RKO (cell line): Measurements from ENCODE around the gene GDF15.
"Not testable (repeated sequence)": the region's sequence is repeated elsewhere in the genome, so short reads cannot be mapped to it uniquely, and the experiment has no call there.

Experiments used
- DNase-seq: peaks from one replicate; pipeline ENCODE4 v3.0.0-alpha.2; 2016; ENCODE audit warnings: low spot score

GDF15 gene

DNA sequence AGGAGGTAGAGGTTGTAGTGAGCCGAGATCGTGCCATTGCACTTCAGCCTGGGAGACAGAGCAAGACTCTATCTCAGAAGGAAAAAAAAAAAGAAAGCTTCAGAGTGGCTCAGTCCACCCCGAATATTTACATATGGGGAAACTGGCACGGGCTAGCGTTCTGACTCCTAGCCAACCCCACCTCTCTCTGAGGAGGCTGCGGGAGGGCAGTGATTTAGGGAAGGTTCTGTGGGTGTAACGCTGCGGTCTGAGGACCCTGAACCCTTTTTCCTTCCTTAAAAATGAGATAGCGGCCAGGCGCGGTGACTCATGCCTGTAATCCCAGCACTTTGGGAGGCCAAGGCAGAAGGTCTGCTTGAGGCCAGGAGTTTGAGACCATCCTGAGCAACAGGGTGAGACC lies 6.5 kb downstream of the GDF15 start:
- no peak for DNase-seq

DNA sequence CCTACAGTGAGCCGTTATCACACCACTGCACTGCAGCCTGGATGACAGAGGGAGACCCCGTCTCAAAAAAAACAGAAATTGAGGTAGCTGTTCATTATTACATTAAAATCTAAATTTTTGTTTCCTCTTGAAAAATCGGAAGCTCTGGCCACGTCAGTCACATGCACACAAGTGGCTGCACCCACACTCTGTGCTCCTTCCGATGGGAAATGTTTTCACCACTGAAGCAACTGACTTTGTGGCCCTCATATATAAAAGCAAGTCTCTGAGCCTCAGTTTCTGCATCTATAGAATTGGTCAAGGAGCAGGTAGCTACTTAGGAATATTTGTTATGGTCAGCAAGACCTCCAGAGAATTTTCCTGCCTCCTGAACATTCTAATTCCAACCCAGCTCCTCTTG lies 7.0 kb downstream of the GDF15 start:
- DNase-seq = no peak

DNA sequence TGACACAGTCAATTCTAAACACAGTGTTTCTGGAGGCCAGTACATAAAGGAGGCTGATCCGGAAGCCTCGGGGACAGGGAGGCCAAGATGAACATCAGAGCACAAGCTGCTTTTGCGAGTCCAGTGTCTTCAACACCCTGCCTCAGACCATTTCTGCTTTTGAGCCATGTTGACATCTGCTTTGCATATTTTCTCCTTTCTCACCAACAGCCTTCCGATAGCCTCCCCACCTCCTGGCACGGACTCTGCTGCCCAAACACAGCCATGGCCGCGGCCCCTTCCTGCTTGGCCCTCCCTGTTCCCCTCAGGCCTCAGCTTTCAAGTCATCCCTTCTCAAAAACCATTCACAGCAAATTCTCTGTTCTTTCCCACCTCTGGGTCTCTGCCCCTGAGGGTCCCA lies 7.9 kb downstream of the GDF15 start:
- DNase-seq = no peak

DNA sequence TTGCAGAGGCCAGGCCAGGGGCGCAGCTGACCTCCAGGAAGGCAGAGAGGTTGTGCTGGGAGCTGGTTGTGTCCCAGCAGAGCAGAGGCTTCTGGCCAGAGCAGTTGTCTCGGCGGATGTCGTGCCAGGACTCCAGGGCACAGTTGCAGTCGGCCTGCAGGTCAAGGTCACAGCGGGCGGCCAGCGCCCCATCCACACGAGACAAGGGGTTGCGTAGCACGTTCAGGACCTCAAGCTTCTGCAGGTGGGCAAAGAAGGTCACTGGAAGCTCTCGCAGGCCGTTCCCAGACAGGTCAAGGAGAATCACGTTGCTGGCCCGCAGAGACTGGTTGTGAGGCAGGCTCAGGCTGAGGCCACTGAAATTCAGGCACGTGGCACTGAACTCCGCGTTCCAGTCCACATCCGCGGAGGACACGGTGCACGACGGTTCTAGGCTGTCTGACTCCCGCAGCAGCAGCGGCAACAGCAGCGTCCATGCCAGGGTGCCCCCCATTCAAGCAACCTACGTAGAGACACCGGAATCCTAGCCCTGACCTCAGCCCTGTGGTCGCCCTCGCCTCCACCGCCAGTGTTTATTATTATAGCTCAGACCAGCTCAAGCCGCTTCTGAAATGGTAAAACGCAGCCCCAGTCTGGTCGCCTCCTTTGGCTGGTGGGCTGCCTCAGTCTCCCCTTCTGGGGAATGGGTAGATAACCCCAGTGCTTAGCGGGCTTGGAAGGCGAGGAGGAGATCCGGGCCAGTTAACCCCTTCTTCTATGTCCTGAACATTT lies 10.7 kb downstream of the GDF15 start:
- no peak for DNase-seq

DNA sequence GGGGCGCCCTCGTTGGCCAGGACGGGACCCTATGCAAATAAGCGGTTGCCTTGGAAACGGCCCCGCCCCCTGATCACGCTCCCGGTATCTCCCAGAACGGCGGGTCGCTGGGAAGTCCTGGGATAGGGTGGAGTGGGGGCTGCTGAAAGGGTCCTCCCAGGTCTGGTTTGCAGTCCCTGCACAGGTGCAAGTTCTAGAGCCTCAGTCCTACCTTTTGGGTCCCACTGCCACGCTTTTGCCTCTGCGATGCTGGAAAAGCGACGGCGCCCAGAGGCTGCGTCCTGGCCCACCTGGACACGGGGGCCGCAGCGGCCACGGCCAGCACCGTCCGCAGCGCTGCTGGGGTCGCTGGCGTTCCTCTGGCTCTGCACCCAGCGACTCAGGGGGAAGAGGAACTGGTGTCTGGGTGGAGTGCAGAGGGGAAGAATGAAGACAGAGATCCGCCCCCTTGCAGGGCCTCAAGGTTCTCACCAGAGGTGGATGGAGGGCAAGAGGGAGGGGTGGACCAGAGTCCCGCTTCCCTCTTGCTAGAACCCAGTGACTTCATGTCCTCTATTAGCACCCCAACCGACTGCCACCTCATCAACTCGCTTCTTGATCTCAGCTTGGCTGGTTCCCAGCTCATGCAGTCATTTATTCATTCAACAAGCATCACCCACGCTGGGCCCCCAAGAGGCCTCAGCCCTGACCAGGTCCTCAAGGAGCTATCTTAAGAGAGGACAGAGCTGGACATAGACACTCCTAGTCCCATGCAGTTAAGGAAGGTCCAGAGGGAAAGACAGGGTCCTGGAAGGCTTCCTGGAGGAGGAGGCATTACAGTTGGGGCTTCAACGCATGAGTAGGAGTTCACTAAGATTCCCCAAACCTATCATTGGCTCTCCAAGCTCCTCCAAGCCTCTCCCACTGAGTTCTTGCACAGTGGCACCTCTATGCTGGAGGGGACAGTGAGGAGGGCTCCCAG lies 11.6 kb downstream of the GDF15 start, which contains the start of gene LRRC25:
Gene LRRC25, minus strand, starts transcription at position 381 of the 961 bp plus-strand sequence. CDS start 659 bp downstream, outside the sequence.
- peak; percentile 45 for DNase-seq

DNA sequence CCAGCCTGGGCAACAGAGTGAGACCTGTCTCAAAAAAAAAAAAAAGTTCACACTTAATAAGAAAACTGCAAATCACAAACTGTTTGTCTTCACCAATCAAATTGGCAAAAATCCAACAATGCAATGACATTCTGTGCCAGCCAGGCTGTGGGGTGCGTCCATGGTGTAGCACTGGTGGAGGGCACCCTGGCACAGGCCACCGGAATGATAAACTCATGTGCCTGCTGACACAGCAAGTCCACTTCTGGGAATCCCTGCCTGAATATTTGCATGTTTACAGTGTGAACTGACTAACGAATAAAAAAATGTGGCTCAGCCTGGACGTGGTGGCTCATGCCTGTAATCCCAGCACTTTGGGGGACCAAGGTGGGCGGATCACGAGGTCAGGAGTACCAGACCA lies 13.1 kb downstream of the GDF15 start:
- peak; percentile 43 for DNase-seq

DNA sequence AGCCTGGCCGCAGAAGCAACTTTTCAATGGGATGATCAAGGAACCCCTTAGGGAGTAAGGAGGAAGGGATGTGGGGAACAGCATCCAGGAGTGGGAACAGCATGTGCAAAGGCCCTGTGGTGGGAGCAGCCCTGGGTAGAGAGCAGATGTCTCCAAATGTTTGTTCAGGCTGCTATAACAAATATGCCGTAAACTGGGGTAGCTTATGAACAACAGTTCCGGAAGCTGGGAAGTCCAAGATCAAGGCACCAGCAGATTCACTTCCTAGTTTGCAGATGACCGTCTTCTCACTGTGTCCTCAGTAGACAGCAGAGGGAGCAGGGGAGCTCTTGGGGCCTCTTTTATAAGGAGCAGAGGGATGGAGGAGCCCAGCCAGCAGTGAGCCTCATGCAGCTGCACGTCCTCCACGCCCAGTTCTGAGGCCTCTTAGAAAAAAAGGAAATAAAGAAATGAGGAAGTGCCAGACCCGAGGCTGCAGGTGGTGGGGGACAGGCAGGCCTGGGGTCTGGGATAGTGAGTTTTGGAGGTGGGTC lies 15.7 kb downstream of the GDF15 start:
- peak; percentile 74 for DNase-seq

DNA sequence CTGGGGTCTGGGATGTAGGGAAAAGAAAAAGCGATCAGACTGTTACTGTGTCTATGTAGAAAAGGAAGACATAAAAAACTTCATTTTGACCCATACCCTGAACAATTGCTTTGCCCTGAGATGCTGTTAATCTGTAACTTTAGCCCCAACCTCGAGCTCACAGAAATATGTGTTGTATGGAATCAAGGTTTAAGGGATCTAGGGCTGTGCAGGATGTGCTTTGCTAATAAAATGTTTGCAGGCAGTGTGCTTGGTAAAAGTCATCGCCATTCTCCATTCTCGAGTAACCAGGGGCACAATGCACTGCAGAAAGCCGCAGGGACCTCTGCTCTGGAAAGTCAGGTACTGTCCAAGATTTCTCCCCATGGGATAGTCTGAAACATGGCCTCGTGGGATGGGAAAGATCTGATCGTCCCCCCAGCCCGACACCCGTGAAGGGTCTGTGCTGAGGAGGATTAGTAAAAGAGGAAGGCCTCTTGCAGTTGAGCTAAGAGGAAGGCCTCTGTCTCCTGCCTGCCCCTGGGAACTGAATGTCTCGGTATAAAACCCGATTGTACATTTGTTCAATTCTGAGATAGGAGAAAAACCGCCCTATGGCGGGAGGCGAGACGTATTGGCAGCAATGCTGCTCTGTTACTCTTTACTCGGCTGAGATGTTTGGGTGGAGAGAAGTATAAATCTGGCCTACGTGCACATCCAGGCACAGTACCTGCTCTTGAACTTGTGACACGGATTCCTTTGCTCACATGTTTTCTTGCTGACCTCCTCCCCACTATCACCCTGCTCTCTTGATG lies 16.7 kb downstream of the GDF15 start:
- not testable (repeated sequence) for DNase-seq

DNA sequence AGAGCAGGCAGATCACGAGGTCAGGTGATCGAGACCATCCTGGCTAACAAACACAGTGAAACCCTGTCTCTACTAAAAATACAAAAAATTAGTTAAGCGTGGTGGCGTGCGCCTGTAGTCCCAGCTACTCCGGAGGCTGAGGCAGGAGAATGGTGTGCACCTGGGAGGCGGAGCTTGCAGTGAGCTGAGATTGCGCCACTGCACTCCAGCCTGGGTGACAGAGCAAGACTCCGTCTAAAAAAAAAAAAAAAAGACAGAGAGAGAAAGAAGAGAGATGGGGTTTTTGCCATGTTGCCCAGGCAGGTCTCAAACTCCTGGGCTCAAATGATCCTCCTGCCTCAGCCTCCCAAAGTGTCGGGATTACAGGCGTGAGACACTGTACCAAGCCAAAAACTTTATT lies 19.8 kb downstream of the GDF15 start:
- DNase-seq = not testable (repeated sequence)

DNA sequence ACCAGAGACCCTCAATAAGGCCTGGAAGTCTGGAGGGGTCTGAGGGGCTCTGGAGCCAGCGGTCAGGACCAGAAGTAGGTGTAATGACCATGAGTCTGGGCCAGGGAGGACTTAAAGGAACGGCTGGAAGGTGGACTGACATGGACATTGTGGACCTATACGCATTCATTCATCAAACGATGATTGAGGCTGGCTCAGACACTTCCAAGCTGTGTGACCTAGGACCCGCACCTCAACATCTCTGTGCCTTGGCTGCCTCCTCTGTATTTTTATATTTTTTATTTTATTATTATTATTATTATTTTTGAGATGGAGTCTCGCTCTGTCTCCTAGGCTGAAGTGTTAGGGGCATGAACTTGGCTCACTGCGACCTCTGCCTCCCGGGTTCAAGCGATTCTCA lies 20.8 kb downstream of the GDF15 start:
- DNase-seq = no peak

DNA sequence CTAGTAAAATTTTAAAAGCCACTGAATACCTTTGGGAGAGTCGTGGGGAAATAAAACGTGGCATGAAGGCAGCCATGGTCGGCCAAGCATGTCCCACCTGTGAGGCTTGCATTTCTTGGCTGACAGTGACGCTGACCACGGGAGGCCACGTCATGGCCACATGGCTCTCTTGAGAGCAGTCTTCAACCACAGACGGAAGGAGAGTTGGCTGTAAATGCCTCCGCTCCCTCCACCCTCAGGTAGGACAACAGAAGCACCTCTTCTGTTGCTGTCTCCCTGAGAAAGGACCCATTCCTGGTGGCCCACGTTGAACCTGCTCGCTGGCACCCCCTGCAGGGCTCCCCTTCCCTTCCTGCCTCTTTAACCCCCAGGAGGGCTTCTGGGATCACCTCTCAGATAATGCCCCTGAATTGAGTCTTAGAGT lies 22.1 kb downstream of the GDF15 start:
- DNase-seq = no peak

DNA sequence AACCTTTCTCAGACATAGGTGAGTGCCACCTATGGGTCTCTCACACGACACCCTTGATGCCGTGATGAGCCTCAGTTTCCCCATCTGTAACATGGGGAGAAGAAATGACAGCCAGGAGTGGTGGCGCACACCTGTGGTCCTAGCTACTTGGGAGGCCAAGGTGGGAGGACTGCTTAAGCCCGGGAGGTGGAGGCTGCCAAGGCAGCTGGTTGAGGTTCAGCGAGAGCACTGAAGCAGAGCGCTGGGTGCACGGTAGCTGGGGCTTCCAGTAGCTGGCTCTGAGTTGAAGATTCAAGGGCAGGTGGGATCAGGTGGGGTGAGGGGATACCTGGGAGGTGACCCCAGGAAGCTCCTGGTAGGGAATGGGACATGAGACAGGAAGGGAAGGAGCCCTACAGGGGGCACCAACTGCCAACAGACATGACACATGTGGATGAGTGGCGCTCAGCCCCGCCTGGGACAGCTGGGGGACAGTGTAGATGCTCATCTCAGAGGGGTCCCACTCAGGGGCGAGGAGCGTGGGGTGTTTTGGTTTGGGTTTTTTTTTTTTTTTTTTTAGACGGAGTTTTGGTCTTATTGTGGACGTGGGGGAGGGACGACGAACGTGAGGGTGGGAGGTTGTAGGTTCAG lies 26.8 kb downstream of the GDF15 start:
- DNase-seq = no peak

DNA sequence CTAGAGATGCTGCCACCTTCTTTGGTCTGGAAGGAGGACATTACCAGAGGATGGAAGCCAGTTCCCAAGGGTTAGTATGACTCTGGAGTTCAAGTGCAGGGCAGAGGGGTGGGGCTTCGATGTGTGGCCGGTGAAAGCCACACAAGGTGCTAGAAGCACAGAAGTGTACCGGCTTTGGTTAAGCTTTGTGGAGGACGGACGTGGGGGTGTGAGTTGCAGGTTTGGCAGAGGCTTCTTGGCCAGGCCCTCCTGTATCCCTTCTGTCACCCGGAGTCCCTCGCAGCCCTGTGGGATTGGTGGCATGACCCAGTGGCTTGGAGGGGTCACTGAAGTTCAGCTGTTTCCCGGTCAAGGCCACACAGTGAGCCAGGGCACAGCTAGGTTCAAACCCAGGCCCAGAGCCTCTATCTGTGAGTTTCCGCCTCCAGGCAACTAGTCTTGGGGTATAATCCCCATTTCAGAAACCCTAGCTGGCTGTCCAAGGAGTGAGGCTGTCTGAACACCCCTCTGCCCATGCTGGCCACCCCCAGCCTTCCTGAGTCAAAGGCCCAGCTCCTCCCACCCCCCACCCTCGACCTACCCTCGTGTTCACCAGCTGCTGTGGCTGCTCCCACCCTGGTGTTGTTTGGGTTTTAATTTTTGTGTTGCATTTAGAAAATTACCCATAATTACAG lies 28.7 kb downstream of the GDF15 start:
- no peak for DNase-seq

DNA sequence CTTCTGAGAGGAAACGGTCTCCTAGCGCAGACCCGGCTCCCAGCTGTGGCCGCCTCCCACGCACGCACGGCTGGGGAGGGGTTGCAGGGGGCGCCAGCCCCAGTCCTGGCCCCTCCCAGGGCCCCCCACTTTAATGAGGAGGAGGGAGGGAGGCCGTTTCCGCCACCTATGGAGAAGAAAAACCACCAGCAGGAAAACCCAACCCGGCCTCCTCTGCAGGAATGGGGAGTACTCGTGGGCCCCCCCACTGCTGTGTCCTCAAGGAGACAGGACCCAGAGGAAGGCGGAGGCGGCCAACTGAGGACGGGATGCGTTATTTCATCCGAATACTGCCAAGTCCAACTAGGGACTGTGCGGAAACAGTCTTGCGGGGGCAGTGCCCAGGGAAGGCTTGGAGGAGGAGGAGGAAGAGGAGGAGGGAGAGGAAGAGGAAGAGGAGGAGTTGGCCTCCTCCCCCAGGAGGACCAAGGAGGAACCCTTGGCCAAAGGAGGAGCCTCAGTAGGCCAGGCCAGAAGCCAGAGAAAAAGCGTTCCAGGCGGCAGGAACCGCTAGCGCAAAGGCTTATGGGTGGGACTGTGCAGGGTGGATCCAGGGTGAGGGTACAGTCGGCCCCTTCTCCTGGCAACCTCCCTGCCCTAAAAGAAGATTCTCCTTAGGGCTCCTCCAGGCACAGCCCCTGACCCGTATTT lies 29.4 kb downstream of the GDF15 start:
- DNase-seq = no peak

DNA sequence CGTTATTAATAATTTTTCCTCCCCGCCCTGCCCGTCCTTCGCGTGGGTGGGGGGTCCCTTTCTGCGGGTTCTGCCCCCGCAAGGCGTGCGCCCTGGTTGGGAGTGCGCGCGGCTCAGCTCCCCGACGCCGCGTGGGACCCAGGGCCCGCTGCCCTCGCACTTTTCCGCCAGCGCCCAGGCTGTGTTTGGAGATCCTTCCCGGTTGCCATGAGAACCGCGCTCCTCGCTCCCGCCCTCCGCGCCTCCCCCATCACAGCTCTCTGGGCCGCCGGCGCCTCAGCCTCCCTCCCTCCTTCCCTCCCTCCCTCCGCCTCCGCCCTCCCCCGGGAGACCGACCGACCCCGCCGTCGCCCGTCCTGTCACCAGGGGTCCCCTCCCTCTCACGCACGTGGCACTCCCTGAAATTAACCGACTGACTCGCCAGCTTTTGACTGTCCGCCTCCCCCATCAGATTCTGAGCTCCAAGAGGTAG lies 30.9 kb downstream of the GDF15 start:
- DNase-seq = peak; percentile 70

DNA sequence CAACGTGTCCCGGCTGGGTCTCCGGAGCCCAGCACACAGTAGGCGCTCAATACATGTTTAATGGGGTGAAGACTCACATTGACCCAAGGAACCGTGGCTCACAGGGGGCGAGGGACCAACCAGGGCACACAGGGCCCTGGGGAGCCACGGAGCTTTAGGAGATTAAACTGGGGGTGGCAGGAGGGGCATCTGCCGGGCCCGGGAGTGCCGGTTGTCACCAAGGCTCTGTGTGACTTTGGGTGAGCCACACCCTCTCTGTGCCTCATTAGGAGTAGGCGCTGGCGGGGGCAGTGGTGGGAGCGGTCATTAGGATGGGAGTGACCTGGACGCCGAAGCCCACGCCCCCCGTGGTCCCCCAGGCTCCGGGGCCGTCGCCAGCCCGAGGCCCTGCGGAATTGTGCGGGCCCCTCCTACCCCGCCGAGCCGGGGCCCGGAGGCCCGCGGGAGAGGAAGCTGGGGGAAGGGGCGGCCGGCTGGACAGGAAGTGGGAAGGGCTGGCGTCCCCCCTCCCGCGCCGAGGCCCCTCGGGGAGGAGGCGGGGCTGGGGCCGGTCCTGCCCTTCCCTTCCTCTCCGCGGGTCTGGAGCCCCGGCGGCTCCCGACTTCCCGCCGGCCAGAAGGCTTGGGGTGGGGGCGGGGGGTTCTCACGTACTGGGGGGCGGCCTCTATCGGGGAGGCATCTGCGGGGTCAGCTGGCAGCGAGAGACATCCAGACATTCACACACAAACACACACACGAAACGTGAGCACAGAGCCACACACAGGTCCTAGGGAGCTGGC lies 31.5 kb downstream of the GDF15 start:
- DNase-seq = peak; percentile 84

DNA sequence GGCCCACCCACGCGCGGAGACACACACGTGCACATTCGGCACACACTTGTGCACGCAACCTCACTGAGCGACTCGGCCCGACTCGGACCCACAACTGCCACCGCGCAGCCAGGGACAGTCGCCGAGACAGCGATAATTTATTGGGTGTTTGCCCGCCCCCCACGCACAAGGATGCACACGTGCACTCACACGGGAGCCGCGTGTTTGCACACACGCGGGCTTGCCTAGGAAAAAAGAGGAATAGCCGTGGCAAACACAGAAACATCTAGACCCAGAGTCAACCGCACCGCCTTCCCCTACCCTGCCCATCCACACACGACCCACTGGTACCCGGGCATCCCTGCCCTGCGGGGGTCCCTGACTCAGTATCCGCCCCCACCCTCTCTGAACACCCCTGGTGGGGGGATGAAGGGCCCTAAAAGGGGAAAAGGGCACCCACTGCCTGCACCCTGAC lies 32.1 kb downstream of the GDF15 start:
- no peak for DNase-seq

DNA sequence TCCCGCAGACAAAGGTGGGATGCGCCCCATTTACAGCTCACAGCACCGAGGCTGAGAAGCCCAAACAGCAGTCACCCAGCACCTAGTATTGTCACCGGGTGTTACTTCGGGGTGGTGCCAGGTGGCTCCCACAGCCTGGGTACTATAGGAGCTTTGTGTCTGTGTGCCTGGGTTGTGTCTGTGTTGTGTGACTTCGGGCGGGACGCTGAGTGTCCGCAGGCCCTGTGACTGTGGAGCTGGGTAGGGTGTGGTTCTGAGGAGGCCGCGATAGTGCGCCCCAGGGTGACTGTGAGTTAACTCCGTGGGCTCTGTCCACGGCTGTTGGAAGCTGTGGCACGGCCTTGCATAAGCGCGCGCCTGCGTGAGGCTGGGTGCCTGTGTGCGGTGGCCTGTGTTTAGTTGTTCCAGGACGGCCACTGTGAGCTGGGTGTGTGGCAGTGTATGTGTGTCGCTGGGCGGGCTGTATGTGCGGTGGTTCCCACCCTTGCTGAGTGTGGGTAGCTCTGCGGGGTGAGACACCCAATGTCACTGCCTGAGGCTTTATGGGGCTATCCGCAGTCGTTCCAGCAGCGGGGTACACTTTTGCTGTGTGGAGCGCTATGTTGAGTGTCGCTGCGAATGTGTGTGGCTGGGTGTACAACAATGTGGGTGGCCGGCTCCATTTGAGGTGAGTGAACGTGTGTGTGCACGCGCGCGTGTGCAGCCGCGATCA lies 32.7 kb downstream of the GDF15 start:
- peak; percentile 73 for DNase-seq
